GM19238 (cell line): ENCODE measurements around the gene DMPK.

ENCODE experiments used
- DNase-seq: peaks from one replicate; pipeline ENCODE4 v3.0.0; 2011; ENCODE audit warnings: low spot score; ENCODE audit not compliant: insufficient read length

DMPK gene

DNA sequence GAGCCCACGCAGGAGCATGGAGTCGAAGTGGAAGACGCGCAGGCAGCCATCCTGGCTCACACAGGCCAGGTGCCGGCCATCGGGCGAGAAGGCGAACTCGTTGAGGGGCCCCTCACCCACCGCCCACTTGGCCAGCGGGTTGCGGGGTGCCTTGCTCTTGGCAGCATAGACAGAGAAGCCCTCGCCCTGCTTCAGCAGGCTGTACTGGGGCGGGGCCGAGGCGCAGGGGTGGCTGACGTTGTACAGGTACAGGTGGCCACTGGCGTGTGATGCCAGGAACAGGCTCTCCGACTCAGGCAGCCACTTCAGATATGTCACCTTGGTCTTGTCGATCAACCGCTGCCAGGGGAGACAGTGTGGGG lies 4.2 kb upstream of the DMPK start:
- no peak for DNase-seq

DNA sequence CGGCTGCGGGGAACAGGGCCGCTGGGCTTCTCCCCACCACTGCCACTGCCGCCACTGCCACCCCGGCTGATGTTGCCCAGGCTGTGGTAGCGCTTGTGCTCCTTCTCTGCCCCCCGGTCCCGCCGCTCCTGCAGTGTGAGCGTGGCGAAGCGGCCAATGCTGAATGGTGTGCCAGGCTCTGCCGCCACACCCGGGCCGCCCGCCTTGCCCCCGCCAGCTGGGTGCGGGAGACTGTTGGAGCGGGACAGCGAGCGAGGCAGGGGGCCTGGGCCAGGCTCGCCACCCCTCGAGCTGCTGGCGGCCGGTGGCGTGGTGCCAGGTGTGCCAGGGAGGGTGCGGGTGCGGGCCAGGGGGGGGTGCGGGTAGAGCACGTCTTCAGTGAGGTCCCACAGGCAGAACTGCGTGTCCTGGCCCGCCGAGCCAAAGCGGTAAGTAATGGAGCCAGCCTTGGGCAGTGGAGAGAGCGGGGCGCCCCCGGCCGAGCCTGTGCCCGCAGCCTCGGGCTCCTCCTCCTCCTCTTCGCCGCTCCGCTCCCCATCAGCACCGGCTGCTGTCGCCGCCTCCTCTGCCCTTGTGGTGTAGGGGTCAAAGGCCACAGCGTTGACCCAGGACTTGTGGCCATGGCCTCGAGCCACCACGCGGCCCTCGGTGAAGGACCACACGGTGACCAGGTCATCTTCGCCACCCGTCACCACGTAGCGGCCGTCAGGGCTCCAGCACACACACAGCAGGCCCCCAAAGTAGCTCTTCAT lies 3.7 kb upstream of the DMPK start:
- no peak for DNase-seq

DNA sequence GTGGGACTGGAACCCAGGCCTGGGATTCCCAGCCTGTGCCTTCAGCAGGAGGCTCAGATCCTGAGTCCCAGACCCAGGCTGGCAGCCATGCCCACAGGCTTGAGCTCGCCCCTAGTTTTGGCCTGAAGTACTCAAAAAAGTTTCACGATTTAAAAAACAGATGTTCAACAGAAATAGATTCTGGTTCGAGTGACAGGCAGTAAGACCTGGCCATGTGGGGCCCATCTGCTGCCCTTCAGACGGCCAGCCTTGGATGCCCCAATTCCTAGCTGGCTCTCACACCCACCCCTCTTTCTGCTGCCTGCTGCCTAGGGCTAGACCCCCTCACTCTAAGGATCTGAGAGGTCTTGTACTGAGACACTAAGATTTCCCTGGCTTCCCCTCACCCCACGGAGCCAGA lies 2.8 kb upstream of the DMPK start:
- DNase-seq, result no peak

DNA sequence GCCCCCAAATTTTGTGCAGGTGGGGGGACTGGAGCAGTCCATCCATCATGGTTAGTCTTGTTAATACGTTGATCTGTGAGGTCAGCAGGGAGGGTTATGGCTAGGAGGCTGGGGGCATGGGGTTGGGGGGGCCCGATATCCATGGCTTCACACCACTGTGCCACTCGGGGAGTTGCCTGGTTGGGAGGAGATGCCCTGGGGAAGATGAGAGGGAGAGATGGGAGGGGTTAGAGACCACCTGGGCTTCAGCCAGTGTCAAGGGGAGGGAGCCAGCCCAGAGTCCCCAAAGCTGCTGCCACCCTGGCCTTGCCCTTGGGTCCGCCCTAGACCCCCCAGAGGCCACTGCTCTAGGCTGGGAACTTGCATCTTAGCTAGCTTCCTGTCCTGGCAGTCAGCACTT lies 1.8 kb upstream of the DMPK start:
- DNase-seq, result no peak

DNA sequence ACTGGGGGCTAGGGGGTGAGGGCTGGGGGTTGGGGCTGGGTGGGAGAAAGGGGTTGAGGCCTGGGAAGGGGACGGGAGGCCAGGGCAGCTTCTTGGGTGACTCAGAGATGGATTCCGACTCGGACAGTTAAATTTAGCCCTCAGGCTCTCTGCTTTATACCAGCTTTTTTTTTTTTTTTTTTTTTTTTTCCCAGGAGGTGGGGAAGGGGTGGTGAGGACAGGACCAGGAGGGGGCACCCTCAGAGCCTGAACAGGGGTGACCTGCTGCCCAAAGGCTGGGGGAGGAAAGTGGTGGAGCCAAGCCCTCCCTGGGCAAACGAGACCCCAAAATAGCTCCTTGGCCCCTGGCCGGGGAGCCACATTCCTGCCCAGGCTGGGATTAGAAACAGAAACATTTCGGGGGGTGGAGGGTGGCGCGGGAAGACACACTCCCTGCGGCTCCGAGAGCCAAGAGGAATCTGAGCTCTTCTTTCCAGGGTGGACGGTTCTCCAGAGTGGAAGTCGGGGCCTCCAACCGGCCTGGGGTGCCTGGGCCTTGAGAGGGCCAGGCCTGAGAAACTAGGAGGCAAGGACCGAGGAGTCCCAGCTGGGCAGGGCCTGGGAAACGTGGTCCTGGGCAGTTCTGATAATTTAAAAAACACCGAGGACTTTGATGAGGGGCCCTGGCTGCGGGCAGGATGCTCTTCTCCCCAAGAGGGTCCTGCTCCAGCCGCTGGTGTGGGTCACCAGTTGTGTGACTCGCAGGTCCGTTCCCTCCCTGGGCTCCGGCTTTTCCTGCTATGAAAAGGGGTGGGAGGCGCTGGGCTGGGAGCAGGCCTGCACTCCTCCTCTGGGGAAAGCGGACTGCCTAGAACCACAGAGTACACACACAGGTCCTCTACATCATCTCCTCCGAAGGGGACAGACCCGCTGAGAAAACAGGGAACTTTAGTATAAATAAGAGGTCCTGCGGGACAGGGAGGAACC lies 813 bp upstream of the DMPK start:
- no peak for DNase-seq

DNA sequence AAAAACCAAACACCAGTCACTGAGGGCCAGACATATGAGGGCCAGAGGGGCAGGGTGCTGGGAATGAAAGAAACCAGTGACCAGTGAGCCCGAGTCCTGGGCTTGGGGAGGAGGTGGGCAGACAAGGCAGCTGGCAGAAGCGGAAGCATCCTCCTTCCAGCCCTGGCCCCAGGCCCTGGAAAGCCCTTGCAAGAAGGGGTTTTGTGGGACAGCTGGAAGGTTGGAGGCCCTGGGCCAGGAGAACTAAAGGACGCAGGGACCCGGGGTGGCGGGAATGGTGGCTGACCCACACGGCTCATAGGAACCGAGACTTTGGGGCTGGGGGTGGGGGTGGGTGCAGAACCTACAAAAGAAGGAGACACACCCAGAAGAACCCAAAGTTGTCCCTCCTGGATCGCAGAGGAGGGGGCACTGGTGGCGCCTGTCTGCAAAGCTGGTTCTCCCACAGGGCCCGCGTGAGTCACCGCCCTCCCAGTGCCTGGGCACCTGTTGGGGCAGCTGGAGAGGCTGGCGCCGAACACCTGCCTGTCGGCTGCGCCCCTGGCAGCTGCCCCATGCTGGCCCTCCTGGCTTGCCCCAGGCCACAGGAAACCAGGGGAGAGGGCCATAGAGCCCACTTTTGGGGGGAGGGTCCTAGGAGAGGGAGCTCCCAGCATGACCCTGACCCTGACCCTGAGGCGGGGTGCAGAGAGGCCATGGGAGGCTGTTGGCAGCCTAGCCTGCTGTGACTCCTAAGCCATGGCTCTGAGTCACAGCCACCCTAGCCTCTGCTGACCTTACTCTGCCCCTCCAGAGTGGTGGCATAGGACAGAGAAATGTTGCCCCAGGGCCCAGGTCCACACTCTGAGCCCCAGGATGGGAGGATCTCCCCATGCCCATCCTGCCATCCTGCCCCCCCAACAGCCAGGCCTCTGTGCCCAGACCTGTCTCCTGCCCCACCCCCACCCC lies 802 bp downstream of the DMPK start:
- no peak for DNase-seq

DNA sequence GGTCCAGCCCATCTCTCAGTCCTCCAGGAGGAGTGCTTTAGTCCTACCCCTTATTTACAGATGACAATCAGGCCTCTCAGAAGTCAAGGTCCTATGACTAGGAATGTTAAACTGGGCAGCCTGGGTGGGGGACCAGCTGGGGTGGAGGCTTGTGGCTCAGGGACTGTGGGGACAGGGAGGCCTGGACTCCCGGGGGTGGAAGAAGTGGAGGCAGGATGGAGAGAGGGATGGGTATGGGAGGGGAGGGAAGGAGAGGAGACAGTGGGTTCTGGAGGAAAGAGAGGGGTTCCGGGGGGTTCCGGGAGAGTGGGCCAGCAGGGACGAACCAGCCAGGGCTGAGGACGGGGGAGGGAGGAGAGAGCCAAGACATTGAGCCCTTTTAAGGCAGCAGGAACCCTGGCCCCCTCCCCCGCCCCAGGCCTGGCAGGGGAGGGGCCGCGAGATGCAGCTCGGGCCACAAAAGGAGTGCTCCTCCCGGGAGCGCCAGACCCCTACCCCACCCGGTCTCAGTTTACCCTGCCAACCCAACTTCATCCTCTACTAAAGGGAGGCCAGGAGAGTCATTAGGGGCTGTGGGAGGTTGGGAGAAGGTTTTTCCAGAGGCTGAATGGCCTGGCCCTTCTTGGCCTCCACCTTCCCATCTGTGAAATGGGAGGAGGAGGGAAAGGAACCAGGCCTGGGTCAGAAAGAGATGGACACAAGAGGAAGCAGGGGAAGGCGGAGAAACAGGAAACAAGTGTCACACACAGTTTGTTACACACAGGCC lies 1.7 kb downstream of the DMPK start:
- no peak for DNase-seq

DNA sequence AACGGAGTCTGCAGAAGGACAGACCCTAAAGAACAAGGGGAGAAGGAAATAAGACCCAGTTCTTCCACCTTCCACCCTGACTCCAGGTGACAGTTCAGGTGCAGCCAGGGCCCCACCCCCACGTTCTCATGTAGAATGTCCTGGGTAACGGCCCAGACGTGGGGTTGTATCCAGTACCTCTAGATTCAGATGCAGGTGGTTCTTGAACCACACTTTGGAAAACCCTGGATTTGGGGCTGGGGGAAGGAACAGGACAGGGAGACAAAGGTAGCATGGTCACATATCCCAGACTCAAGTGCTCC lies 2.2 kb downstream of the DMPK start:
- no peak for DNase-seq

DNA sequence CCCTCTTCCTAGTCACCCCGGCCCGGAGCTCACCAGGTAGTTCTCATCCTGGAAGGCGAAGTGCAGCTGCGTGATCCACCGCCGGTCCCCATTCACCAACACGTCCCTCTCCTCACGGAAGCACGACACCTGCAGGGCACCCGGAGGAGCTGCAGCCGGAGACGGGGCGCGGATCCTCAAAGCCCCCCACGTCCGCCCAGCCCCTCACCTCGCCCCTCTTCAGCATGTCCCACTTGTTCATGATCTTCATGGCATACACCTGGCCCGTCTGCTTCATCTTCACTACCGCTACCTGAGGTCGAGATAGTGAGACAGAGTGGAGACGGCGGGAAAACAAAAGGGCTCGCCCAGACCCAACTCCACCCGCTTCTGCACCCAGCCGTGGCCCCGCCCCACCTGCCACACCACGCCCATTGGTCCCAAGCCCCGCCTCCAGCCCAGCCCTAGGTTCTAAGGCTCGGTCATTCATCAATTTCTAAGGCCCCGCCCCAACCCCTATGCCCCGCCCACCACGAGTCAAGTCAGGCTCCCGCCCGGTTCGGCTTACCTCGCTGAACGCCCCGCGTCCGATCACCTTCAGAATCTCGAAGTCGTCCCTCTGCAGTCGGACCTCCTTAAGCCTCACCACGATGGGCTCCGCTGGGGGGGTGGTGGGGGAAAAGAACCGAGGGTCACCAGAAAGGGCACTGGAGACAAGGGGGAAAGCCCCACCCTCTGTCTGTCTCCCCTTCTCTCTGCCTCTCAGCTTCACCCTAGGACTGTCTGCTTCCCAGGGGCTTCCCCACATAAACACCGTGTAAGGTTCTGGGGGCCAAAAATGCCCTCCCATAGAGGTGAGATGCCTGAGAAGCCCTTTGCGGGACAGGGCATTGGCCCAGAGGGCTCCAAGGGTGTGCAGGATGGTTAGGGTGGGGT lies 2.8 kb downstream of the DMPK start:
- peak; percentile 92 for DNase-seq

DNA sequence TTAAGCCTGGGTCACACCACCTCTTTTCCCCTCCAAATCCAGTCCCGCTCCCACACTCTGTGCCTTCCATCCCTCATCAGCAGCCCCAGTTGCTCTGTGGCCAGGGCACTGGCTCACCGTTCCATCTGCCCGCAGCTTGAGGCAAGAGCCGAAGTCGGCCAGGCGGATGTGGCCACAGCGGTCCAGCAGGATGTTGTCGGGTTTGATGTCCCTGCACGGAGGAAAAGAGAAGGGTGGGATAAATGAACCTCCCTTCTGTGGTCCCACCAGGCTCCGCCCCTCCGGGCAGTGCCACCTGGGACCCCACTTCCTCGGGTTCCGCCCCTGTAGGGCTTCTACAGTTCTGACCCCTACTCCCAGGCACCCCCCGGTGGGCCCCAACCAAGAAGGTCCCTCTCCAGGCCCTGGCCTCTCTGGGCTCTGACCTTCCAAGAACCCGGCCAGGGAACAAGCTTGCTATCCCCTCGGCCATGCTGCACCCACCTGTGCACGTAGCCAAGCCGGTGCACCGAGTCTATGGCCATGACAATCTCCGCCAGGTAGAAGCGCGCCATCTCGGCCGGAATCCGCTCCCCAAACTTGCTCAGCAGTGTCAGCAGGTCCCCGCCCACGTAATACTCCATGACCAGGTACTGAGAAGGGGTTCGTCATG lies 4.2 kb downstream of the DMPK start:
- no peak for DNase-seq

DNA sequence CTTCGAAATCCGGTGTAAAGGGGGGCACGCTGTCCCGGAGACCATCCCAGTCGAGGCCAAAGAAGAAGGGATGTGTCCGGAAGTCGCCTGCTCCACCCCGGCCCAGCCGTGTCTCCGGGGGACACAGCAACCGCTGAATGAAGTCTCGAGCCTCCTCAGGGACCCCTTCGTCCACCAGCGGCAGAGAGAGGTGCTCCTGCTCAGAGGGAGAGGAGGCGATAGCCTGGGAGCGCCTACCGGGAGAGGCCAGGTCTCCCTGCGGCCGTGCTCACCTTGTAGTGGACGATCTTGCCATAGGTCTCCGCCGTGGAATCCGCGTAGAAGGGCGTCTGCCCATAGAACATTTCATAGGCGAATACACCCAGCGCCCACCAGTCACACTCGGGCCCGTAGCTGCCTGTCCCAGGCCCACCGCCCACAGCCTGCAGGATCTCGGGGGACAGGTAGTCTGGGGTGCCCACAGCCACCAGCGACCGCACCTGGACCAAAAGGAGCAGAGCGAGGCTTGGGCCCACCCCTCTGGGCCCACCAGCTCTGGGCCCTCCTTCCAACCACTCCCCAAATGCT lies 4.8 kb downstream of the DMPK start:
- no peak for DNase-seq

DNA sequence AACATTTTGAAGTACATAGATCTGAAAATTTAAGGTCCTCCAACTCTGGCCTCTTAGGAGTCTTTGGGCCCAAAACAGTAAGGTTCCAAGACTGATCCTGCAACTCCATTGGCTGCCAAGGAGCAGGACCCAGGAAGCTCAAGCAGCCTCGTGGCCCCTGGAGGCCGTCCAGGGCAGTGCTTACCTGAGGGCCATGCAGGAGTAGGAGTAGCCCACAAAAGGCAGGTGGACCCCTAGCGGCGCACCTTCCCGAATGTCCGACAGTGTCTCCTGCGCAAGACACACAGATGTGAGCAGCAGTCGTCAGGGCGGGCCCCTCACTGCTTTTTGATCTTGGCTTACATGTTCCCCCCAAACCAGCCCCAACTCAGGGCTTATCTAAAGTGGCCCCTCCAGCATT lies 7.5 kb downstream of the DMPK start:
- DNase-seq, result no peak

DNA sequence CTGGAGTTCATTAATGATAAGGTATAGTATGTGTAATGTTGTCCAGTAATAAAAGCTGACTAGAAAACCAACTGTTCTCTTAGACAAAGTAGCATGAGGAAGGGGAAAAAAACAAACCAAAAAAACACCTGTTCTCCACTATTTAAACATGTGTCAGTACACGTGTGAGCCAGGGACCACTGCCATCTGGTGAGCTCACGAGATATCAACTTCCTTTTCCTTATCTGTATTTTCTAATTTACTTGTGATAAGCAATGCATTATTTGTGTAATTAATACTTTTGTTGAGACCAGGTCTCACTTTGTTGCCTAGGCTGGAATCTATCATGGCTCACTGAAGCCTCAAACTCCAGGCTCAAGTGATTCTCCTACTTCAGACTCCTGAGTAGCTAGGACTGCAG lies 8.9 kb downstream of the DMPK start:
- DNase-seq, result no peak

DNA sequence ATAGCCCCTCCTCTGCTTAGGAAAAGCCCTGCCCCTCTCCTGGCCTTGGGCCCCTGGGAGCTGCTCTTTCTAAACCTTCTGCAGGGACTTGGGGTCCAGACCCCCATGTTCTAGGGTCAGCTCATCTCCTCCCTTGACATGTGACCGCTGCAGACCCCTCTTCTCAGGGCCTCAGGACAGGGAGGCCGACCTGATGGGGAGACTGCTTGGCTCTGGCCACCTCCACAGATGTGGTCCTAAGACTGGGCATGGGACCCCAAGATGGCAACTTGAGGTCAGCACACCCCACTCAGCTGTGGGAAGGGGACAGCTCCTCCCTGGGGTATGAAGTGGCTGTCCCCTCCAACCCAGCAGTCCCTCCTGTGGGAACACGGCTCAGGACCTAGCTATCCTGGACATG lies 9.4 kb downstream of the DMPK start:
- DNase-seq, result no peak

DNA sequence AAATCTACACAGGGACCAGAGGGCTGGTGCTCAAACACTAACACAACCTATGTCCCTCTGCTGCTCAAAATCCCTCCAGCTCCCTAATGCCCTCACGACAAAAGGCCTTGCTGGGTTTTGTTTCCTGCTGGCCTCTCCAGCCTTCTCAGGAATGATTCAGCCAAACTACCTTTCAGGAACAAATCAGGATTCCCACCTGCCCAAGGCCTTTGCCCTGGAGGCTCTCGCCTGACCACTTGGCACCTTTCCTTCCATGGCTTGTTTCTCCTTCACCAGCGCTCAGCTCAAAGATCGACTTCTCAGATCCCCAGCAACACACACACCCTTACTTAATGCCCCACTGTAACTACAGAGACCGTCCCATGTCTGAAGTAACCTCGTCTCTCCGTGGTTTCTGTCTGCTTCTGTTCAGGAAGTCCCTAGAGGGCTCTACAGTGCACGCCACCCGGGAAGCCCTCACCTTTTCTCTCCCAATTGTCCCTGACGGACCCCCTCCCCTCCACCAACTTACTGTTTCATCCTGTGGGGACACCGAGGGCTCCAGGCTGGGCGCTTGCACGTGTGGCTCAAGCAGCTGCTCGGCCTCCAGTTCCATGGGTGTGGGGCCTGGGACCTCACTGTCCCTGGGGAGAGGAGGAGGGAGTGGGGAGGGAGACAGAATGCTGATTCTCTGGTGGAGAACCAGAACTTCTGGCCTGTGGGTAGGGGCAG lies 10.0 kb downstream of the DMPK start:
- DNase-seq, result no peak

DNA sequence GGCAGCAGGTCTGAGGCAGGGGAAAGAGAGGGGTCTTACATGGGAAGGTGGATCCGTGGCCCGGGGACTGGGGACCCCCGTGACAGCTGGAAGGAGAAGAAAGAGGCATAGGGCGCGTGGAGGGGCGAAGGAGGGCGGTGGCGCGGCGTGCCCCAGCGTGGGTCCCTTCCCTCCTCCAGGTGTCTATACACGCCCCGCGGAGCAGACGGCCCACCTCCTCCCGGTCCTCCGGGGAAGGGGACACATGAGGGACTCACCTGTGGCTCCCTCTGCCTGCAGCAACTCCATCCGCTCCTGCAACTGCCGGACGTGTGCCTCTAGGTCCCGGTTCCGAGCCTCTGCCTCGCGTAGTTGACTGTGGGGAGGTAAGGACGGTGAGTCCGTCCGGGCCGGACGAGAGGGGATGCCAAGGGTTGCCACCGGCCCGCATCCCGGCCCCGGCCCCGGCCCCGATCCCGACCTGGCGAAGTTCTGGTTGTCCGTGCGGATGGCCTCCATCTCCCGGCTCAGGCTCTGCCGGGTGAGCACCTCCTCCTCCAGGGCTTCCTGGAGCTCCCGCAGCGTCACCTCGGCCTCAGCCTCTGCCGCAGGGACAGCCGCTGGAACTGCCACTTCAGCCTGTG lies 10.9 kb downstream of the DMPK start:
- no peak for DNase-seq

DNA sequence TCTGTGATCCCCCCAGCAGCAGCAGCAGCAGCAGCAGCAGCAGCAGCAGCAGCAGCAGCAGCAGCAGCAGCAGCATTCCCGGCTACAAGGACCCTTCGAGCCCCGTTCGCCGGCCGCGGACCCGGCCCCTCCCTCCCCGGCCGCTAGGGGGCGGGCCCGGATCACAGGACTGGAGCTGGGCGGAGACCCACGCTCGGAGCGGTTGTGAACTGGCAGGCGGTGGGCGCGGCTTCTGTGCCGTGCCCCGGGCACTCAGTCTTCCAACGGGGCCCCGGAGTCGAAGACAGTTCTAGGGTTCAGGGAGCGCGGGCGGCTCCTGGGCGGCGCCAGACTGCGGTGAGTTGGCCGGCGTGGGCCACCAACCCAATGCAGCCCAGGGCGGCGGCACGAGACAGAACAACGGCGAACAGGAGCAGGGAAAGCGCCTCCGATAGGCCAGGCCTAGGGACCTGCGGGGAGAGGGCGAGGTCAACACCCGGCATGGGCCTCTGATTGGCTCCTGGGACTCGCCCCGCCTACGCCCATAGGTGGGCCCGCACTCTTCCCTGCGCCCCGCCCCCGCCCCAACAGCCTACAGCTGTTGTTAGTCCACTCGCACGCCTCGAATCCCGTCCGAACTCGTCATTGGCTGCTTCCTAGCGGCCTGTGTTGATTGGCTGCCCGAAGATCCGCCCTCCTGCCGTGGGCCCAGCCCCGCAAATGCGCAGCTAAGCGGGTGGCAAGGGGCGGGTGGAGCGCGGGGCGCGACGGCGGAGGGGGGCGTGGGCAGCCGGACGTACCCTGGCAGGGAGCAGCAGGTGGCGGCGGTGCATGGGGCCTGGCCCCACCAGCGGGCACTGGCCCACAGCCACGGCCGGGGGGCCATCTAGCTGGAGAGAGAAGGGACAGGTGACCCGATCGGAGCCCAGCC lies 11.8 kb downstream of the DMPK start:
- DNase-seq, result peak; percentile 96
